ENCODE data around the gene FIGNL2. TPM values are rescaled to one million over a fixed set of nuclear protein-coding genes. Genes with fewer than 3 reads are reported as not detected.

The FIGNL2 gene
- total and polyA plus RNA-seq, 4 donors, result 0.06 to 0.70 (median 0.33) TPM

GRCh38 chr12:51866324-51866723 lies 17.8 kb upstream of the FIGNL2 start:
- 87% methylated on average over 4 of the region's 4 CpGs for WGBS
- Histone ChIP-seq H3K36me3 (ENCODE audit: control insufficient read depth in 4 of 4, insufficient read depth in 3 of 4, low read depth in 1 of 4, low read length in 3 of 4) (no peaks in the 10 kb centered on the region), H3K4me3 (ENCODE audit: low read depth in 1 of 3, low read length in 3 of 3) (no peak overlapping the region), H3K4me1 (ENCODE audit: control insufficient read depth in 4 of 4, insufficient read depth in 4 of 4, low read length in 3 of 4) (peaks cover 0 to 19% (median 6%) of the 10 kb centered on the region in 4 donors), H3K9ac (ENCODE audit: low read depth in 1 of 2, low read length in 2 of 2) (no peak overlapping the region), H3K27me3 (ENCODE audit: control insufficient read depth in 4 of 4, insufficient read depth in 4 of 4, low read length in 3 of 4) (peaks cover 0 to 2% (median 0%) of the 10 kb centered on the region in 4 donors), H3K9me3 (ENCODE audit: control insufficient read depth in 4 of 4, low read length in 3 of 4) (no peaks in the 10 kb centered on the region), H3K27ac (ENCODE audit: low read depth in 1 of 2, low read length in 2 of 2) (no peak overlapping the region)
- TF ChIP-seq RXRA (IDR thresholded peaks at IDR 0.05) (no peak), NR2F2 (IDR thresholded peaks at IDR 0.05) (no peak), EGR1 (IDR thresholded peaks at IDR 0.05; ENCODE audit: low read depth in 2 of 2) (no peak), HNF4A (conservative IDR thresholded peaks at IDR 0.05) (no peak), MAX (IDR thresholded peaks at IDR 0.05) (no peak), JUND (IDR thresholded peaks at IDR 0.05) (no peak), FOXA1 (IDR thresholded peaks at IDR 0.05) (no peak), FOXA2 (IDR thresholded peaks at IDR 0.05) (no peak), TAF1 (conservative IDR thresholded peaks at IDR 0.05) (no peak), HNF4G (IDR thresholded peaks at IDR 0.05) (no peak), GABPA (IDR thresholded peaks at IDR 0.05 in 1 of 2, conservative IDR thresholded peaks at IDR 0.05 in 1 of 2) (no peak), SP1 (IDR thresholded peaks at IDR 0.05) (no peak), RAD21 (IDR thresholded peaks at IDR 0.05) (no peak)
- TF ChIP-seq, protein P1, sequence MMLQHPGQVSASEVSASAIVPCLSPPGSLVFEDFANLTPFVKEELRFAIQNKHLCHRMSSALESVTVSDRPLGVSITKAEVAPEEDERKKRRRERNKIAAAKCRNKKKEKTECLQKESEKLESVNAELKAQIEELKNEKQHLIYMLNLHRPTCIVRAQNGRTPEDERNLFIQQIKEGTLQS (IDR thresholded peaks at IDR 0.05), result no peak
- no peak for DNase-seq (ENCODE audit: low spot score)

DNA sequence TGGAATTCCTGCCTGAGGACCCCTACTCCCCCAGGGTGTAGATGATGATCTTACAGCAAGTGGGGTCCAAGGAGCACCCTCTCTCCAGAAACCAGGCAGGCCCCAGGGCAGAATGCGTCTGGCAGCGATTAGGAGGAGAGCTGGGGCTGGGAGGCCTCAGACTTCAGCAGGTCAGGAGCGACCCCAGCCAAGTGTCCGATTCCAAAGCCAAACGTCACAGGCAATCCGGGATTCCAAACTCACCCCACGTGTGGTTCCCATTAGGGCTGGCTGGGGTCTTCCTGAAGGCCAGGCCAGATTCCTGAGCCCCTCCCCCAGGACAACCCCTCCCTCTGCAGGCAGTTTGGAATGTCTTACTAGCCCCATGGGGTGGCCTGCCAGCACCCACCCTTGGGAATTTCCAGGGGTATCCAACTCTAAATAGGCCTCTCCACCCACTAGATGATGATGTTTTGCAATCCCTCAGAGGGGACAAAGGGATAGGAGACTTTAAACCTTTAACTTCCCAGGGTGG lies 17.3 kb upstream of the FIGNL2 start:
- no peaks in the 10 kb centered on the region for H3K27me3 ChIP-seq (ENCODE audit: control insufficient read depth in 4 of 4, insufficient read depth in 4 of 4, low read length in 3 of 4)

More for the DNA sequence above, 17.3 kb upstream of the FIGNL2 start:
- Histone ChIP-seq H3K4me3 (ENCODE audit: low read depth in 1 of 3, low read length in 3 of 3) (no peak overlapping the region), H3K27ac (ENCODE audit: low read depth in 1 of 2, low read length in 2 of 2) (no peak overlapping the region), H3K9ac (ENCODE audit: low read depth in 1 of 2, low read length in 2 of 2) (no peak overlapping the region), H3K4me1 (ENCODE audit: control insufficient read depth in 4 of 4, insufficient read depth in 4 of 4, low read length in 3 of 4) (peaks cover 0 to 19% (median 6%) of the 10 kb centered on the region in 4 donors), H3K36me3 (ENCODE audit: control insufficient read depth in 4 of 4, insufficient read depth in 3 of 4, low read depth in 1 of 4, low read length in 3 of 4) (no peaks in the 10 kb centered on the region), H3K9me3 (ENCODE audit: control insufficient read depth in 4 of 4, low read length in 3 of 4) (no peaks in the 10 kb centered on the region)
- WGBS, result 84% methylated on average over 7 of the region's 7 CpGs
- TF ChIP-seq, protein P2, sequence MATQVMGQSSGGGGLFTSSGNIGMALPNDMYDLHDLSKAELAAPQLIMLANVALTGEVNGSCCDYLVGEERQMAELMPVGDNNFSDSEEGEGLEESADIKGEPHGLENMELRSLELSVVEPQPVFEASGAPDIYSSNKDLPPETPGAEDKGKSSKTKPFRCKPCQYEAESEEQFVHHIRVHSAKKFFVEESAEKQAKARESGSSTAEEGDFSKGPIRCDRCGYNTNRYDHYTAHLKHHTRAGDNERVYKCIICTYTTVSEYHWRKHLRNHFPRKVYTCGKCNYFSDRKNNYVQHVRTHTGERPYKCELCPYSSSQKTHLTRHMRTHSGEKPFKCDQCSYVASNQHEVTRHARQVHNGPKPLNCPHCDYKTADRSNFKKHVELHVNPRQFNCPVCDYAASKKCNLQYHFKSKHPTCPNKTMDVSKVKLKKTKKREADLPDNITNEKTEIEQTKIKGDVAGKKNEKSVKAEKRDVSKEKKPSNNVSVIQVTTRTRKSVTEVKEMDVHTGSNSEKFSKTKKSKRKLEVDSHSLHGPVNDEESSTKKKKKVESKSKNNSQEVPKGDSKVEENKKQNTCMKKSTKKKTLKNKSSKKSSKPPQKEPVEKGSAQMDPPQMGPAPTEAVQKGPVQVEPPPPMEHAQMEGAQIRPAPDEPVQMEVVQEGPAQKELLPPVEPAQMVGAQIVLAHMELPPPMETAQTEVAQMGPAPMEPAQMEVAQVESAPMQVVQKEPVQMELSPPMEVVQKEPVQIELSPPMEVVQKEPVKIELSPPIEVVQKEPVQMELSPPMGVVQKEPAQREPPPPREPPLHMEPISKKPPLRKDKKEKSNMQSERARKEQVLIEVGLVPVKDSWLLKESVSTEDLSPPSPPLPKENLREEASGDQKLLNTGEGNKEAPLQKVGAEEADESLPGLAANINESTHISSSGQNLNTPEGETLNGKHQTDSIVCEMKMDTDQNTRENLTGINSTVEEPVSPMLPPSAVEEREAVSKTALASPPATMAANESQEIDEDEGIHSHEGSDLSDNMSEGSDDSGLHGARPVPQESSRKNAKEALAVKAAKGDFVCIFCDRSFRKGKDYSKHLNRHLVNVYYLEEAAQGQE (IDR thresholded peaks at IDR 0.05), result no peak
- no peak for TF ChIP-seq FOXA1 (IDR thresholded peaks at IDR 0.05)
- TF ChIP-seq TAF1 (conservative IDR thresholded peaks at IDR 0.05), result no peak
- TF ChIP-seq RXRA (IDR thresholded peaks at IDR 0.05), result no peak
- no peak for TF ChIP-seq MAX (IDR thresholded peaks at IDR 0.05)
- TF ChIP-seq RAD21 (IDR thresholded peaks at IDR 0.05), result no peak
- TF ChIP-seq FOXA2 (IDR thresholded peaks at IDR 0.05), result no peak
- no peak for TF ChIP-seq YY1 (IDR thresholded peaks at IDR 0.05)
- TF ChIP-seq NR2F2 (IDR thresholded peaks at IDR 0.05), result no peak
- TF ChIP-seq, protein P1 (IDR thresholded peaks at IDR 0.05), result no peak
- no peak for DNase-seq (ENCODE audit: low spot score)
